ENCODE results near the gene LCN2.

DNA sequence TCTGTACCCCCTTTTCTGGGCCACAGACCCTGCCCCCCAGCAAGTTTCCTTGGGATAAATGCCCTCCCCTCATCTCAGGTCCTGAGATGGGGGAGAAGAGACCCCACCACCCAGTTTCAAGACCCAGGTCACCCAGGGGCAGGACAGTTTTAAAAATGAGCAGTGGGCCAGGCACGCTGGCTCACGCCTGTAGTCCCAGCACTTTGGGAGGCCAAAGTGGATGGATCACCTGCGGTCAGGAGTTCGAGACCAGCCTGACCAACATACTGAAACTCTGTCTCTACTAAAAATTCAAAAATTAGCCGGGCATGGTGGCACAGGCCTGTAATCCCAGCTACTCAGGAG is 27.8 kb upstream of the LCN2 start:
- TF ChIP-seq, protein P1, sequence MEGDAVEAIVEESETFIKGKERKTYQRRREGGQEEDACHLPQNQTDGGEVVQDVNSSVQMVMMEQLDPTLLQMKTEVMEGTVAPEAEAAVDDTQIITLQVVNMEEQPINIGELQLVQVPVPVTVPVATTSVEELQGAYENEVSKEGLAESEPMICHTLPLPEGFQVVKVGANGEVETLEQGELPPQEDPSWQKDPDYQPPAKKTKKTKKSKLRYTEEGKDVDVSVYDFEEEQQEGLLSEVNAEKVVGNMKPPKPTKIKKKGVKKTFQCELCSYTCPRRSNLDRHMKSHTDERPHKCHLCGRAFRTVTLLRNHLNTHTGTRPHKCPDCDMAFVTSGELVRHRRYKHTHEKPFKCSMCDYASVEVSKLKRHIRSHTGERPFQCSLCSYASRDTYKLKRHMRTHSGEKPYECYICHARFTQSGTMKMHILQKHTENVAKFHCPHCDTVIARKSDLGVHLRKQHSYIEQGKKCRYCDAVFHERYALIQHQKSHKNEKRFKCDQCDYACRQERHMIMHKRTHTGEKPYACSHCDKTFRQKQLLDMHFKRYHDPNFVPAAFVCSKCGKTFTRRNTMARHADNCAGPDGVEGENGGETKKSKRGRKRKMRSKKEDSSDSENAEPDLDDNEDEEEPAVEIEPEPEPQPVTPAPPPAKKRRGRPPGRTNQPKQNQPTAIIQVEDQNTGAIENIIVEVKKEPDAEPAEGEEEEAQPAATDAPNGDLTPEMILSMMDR (conservative IDR thresholded peaks at IDR 0.05) = no peak
- no peak for TF ChIP-seq EZH2 (IDR thresholded peaks at IDR 0.05; ENCODE audit: low read depth)

Measured in PC-9 (cell line).